ENCODE measurements around the gene FKBP4.

DNA sequence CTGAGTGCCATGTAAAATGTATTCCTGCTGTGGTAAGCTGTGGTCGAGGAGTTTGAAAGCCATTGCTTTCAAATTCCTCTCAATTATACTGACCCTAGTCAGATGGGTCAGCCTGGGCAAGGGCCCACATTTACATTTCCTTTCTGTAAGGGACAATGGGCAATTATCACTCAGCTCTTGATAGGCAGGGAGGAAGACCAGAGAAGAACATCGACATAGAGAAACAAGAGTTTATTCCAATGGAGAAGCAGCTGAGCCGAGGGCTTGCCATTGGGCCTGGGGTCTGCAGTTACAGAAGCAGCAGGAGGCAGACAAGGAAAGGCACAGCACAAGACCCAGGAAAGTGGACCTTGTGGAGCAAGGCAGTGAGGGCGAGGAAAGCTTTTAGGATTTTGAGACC, 30.4 kb downstream of the FKBP4 start:
- TF ChIP-seq, protein P1, sequence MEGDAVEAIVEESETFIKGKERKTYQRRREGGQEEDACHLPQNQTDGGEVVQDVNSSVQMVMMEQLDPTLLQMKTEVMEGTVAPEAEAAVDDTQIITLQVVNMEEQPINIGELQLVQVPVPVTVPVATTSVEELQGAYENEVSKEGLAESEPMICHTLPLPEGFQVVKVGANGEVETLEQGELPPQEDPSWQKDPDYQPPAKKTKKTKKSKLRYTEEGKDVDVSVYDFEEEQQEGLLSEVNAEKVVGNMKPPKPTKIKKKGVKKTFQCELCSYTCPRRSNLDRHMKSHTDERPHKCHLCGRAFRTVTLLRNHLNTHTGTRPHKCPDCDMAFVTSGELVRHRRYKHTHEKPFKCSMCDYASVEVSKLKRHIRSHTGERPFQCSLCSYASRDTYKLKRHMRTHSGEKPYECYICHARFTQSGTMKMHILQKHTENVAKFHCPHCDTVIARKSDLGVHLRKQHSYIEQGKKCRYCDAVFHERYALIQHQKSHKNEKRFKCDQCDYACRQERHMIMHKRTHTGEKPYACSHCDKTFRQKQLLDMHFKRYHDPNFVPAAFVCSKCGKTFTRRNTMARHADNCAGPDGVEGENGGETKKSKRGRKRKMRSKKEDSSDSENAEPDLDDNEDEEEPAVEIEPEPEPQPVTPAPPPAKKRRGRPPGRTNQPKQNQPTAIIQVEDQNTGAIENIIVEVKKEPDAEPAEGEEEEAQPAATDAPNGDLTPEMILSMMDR (IDR thresholded peaks at IDR 0.05; ENCODE audit: borderline replicate concordance, extremely low read depth, low read length, poor library complexity, severe bottlenecking) = no peak
- no peak for TF ChIP-seq EZH2 (IDR thresholded peaks at IDR 0.05; ENCODE audit: borderline replicate concordance, low read depth, low read length, severe bottlenecking)
